OCI-LY3 (cell line): ENCODE results near the gene TUBA4B.

Source experiments
- H2AFZ ChIP-seq: fragments of 200-600, 300-600 bp; shearing (Covaris generic); 2 replicates; pipeline ENCODE4 v1.6.0; 2014; ENCODE audit warnings: antibody characterized with exemption, low read depth, low read length
- H3K27ac ChIP-seq: fragments of 200-600, 300-600 bp; sonication (generic); 2 replicates; pipeline ENCODE4 v1.5.1; 2014; ENCODE audit warnings: mild to moderate bottlenecking, low read length, moderate library complexity, mixed read lengths
- H3K27me3 ChIP-seq: fragments of 200-600, 300-600 bp; sonication (generic); 2 replicates; pipeline ENCODE4 v1.6.1; 2014; ENCODE audit warnings: low read depth, low read length, mixed read lengths
- H3K36me3 ChIP-seq: fragments of 200-600, 300-600 bp; sonication (generic); replicated peaks from 2 replicates; pipeline ENCODE3; 2014; ENCODE audit warnings: low read depth, low read length, mixed read lengths
- H3K4me1 ChIP-seq: fragments of 300-600, 200-600 bp; sonication (generic); 2 replicates; pipeline ENCODE4 v1.6.1; 2014; ENCODE audit warnings: low read length, mixed read lengths
- H3K4me2 ChIP-seq: fragments of 200-600, 300-600 bp; sonication (generic); 2 replicates; pipeline ENCODE4 v1.6.1; 2014; ENCODE audit warnings: low read length, mixed read lengths
- H3K4me3 ChIP-seq: fragments of 300-600, 200-600 bp; sonication (generic); 2 replicates; pipeline ENCODE4 v1.5.1; 2014; ENCODE audit warnings: antibody characterized with exemption, mild to moderate bottlenecking, low read length, moderate library complexity
- H3K79me2 ChIP-seq: fragments of 300-600, 200-600 bp; shearing (Covaris generic); 2 replicates; pipeline ENCODE4 v1.6.1; 2014; ENCODE audit warnings: mild to moderate bottlenecking, low read length, mixed read lengths
- H3K9ac ChIP-seq: fragments of 300-600, 200-600 bp; shearing (Covaris generic); 2 replicates; pipeline ENCODE4 v1.6.0; 2014; ENCODE audit warnings: mild to moderate bottlenecking, low read length, moderate library complexity
- H3K9me3 ChIP-seq: fragments of 200-600, 300-600 bp; shearing (Covaris generic); 2 replicates; pipeline ENCODE4 v1.6.1; 2014; ENCODE audit warnings: low read length, mixed read lengths; ENCODE audit not compliant: insufficient read depth
- H4K20me1 ChIP-seq: fragments of 200-600, 300-600 bp; sonication (generic); 2 replicates; pipeline ENCODE4 v1.6.1; 2016; ENCODE audit warnings: low read length, mixed read lengths; ENCODE audit not compliant: insufficient read depth
- CTCF ChIP-seq: fragments of 200-600, 300-600 bp; sonication (generic); IDR thresholded peaks from 2 replicates; pipeline ENCODE4 v1.5.1; 2014; ENCODE audit warnings: antibody characterized with exemption, low read length, low read depth
- EZH2phosphoT487 ChIP-seq: fragments of 200-600 bp; shearing (Covaris generic); IDR thresholded peaks from 2 replicates; pipeline ENCODE4 v1.6.1; 2018; ENCODE audit warnings: antibody characterized with exemption, mixed run types, low read depth

The TUBA4B gene

GRCh38 chr2:219291394-219291793 lies 38.4 kb downstream of the TUBA4B start:
- no peak overlapping the region for H3K9ac ChIP-seq
- no peak overlapping the region for H2AFZ ChIP-seq
- TF ChIP-seq EZH2phosphoT487 (no peak), CTCF (no peak)
- H3K9me3 ChIP-seq = no peaks in the 10 kb centered on the region
- H3K36me3 ChIP-seq = no peaks in the 10 kb centered on the region
- no peak overlapping the region for H3K4me2 ChIP-seq
- no peak overlapping the region for H3K27ac ChIP-seq
- H3K4me3 ChIP-seq = no peak overlapping the region
- H3K27me3 ChIP-seq = 0 out of 2 replicates have a peak, but pooled peaks cover 4% of the 10 kb centered on the region
- no peaks in the 10 kb centered on the region for H3K79me2 ChIP-seq
- peaks cover 6% of the 10 kb centered on the region; the same call in 1 of the 2 replicates for H3K4me1 ChIP-seq
- no peaks in the 10 kb centered on the region for H4K20me1 ChIP-seq

GRCh38 chr2:219291910-219292490 lies 39.0 kb downstream of the TUBA4B start:
- TF ChIP-seq EZH2phosphoT487 = no peak
- TF ChIP-seq CTCF = no peak
- Histone ChIP-seq H3K27me3 (0 out of 2 replicates have a peak, but pooled peaks cover 4% of the 10 kb centered on the region), H2AFZ (no peak overlapping the region), H3K79me2 (no peaks in the 10 kb centered on the region), H3K4me2 (no peak overlapping the region), H3K4me3 (no peak overlapping the region), H3K9ac (no peak overlapping the region), H3K4me1 (peaks cover 6% of the 10 kb centered on the region; the same call in 1 of the 2 replicates), H3K36me3 (no peaks in the 10 kb centered on the region), H3K27ac (no peak overlapping the region), H3K9me3 (no peaks in the 10 kb centered on the region), H4K20me1 (no peaks in the 10 kb centered on the region)

- Histone ChIP-seq H4K20me1 (no peaks in the 10 kb centered on the region), H3K9me3 (no peaks in the 10 kb centered on the region), H3K4me1 (peaks cover 6% of the 10 kb centered on the region; the same call in 1 of the 2 replicates), H3K4me2 (no peak overlapping the region), H3K27me3 (0 out of 2 replicates have a peak, but pooled peaks cover 4% of the 10 kb centered on the region), H3K4me3 (no peak overlapping the region), H3K9ac (no peak overlapping the region), H3K79me2 (no peaks in the 10 kb centered on the region), H3K27ac (no peak overlapping the region), H2AFZ (no peak overlapping the region), H3K36me3 (no peaks in the 10 kb centered on the region)
- no peak for TF ChIP-seq CTCF
- TF ChIP-seq EZH2phosphoT487 = no peak
Measured at GRCh38 chr2:219292616-219293015, 39.6 kb downstream of the TUBA4B start.

- H2AFZ ChIP-seq = no peak overlapping the region
- TF ChIP-seq CTCF = no peak
- peak overlapping the region; percentile 88 for H3K4me3 ChIP-seq
- no peak overlapping the region for H3K27ac ChIP-seq
- no peaks in the 10 kb centered on the region for H4K20me1 ChIP-seq
- no peaks in the 10 kb centered on the region for H3K79me2 ChIP-seq
- H3K9me3 ChIP-seq = no peaks in the 10 kb centered on the region
- peaks cover 6% of the 10 kb centered on the region for H3K4me1 ChIP-seq
- H3K27me3 ChIP-seq = 0 out of 2 replicates have a peak, but pooled peaks cover 4% of the 10 kb centered on the region
- no peak overlapping the region for H3K9ac ChIP-seq
- H3K36me3 ChIP-seq = no peaks in the 10 kb centered on the region
- peak overlapping the region; percentile 91 for H3K4me2 ChIP-seq
Measured at GRCh38 chr2:219293736-219294231, 40.7 kb downstream of the TUBA4B start.
